ENCODE data around the gene MAD1L1. TPM values are rescaled to one million over a fixed set of nuclear protein-coding genes. Genes with fewer than 3 reads are reported as not detected.

Gene MAD1L1
- total RNA-seq, 1 donor from 2014 or later: 57.6 TPM

GRCh38 chr7:2114926-2115759 lies 117.6 kb downstream of the MAD1L1 start:
- DNase-seq: no peak
- Mint-ChIP-seq H3K9me3 (ENCODE audit: unreplicated experiment) (peaks cover 12% of the 10 kb centered on the region), H3K36me3 (ENCODE audit: unreplicated experiment) (no peaks in the 10 kb centered on the region), H3K4me3 (ENCODE audit: unreplicated experiment) (no peak overlapping the region), H3K27me3 (ENCODE audit: unreplicated experiment) (peaks cover 14% of the 10 kb centered on the region), H3K27ac (ENCODE audit: unreplicated experiment) (no peak overlapping the region), H3K4me1 (ENCODE audit: low read depth, unreplicated experiment) (peaks cover 32% of the 10 kb centered on the region)
- TF ChIP-seq, protein P1, sequence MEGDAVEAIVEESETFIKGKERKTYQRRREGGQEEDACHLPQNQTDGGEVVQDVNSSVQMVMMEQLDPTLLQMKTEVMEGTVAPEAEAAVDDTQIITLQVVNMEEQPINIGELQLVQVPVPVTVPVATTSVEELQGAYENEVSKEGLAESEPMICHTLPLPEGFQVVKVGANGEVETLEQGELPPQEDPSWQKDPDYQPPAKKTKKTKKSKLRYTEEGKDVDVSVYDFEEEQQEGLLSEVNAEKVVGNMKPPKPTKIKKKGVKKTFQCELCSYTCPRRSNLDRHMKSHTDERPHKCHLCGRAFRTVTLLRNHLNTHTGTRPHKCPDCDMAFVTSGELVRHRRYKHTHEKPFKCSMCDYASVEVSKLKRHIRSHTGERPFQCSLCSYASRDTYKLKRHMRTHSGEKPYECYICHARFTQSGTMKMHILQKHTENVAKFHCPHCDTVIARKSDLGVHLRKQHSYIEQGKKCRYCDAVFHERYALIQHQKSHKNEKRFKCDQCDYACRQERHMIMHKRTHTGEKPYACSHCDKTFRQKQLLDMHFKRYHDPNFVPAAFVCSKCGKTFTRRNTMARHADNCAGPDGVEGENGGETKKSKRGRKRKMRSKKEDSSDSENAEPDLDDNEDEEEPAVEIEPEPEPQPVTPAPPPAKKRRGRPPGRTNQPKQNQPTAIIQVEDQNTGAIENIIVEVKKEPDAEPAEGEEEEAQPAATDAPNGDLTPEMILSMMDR (IDR thresholded peaks at IDR 0.05; ENCODE audit: partially characterized antibody, unreplicated experiment): no peak

DNA sequence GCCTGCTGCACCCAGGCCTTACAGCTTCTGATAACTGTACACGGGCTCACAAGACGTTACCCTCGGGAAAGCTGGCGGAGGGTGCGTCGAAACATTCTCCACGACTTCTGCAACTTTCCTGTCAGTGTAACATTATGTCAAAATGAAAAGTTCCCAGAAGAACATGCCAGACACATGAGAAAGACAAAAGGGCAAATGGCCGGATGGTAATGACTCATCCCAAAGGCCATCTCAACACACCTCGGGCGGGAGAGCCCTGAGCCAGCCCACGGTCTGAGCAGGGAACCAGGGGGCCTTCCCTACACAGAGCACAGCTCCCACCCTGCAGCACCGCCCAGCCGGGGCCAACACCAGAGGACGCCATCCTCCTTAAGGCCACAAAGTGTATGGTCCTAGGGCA lies 118.7 kb downstream of the MAD1L1 start:
- TF ChIP-seq, protein P1 (IDR thresholded peaks at IDR 0.05; ENCODE audit: partially characterized antibody, unreplicated experiment): no peak
- Mint-ChIP-seq H3K4me1 (ENCODE audit: low read depth, unreplicated experiment) (peaks cover 37% of the 10 kb centered on the region), H3K27me3 (ENCODE audit: unreplicated experiment) (peaks cover 15% of the 10 kb centered on the region), H3K9me3 (ENCODE audit: unreplicated experiment) (peaks cover 16% of the 10 kb centered on the region), H3K27ac (ENCODE audit: unreplicated experiment) (no peak overlapping the region), H3K36me3 (ENCODE audit: unreplicated experiment) (no peaks in the 10 kb centered on the region), H3K4me3 (ENCODE audit: unreplicated experiment) (no peak overlapping the region)
- no peak for DNase-seq

GRCh38 chr7:2112261-2113198 lies 120.2 kb downstream of the MAD1L1 start:
- H3K9me3 Mint-ChIP-seq (ENCODE audit: unreplicated experiment): peaks cover 18% of the 10 kb centered on the region
- peak overlapping the region; percentile 89 for H3K27ac Mint-ChIP-seq (ENCODE audit: unreplicated experiment)
- H3K27me3 Mint-ChIP-seq (ENCODE audit: unreplicated experiment): peaks cover 15% of the 10 kb centered on the region
- no peaks in the 10 kb centered on the region for H3K36me3 Mint-ChIP-seq (ENCODE audit: unreplicated experiment)
- peak overlapping the region; percentile 49 for H3K4me3 Mint-ChIP-seq (ENCODE audit: unreplicated experiment)
- H3K4me1 Mint-ChIP-seq (ENCODE audit: low read depth, unreplicated experiment): peaks cover 47% of the 10 kb centered on the region
- TF ChIP-seq, protein P1 (IDR thresholded peaks at IDR 0.05; ENCODE audit: partially characterized antibody, unreplicated experiment): no peak
- no peak for DNase-seq

DNA sequence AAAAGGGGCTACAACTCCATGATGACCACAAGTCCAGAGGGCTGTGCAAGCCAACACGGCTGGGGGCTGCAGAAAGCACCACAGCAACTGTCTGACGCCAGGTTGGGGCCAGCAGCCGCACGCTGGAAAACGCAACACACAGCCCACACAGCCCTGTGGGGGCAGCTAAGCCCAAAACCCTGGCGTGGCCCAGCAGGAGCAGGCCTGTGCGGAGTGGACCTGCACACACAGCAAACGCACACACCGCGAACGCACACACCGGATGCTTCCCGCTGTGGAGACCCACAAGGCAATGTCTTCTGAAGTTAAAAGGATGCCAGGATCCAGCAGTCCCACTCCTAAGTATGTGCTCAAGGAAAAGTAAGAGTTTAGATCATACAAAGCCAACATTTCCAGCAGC lies 121.2 kb downstream of the MAD1L1 start:
- Mint-ChIP-seq H3K27me3 (ENCODE audit: unreplicated experiment) (peaks cover 17% of the 10 kb centered on the region), H3K27ac (ENCODE audit: unreplicated experiment) (peak overlapping the region; percentile 89), H3K9me3 (ENCODE audit: unreplicated experiment) (peaks cover 22% of the 10 kb centered on the region), H3K4me1 (ENCODE audit: low read depth, unreplicated experiment) (peaks cover 52% of the 10 kb centered on the region), H3K4me3 (ENCODE audit: unreplicated experiment) (peak overlapping the region; percentile 46), H3K36me3 (ENCODE audit: unreplicated experiment) (no peaks in the 10 kb centered on the region)
- DNase-seq: no peak
- TF ChIP-seq, protein P1 (IDR thresholded peaks at IDR 0.05; ENCODE audit: partially characterized antibody, unreplicated experiment): no peak
